Peyer's patch (tissue), 4 donors: ENCODE results near the gene CYB5B.

Experiments used
- CTCF ChIP-seq, 6 experiments: fragments of 450-650 bp in 4 of 6; fragments of 200-600 bp in 2 of 6; sonication (generic) in 1 of 6; IDR thresholded peaks; one replicate each; pipeline ENCODE4 v1.5.1; 2017 to 2019; ENCODE audit warnings: antibody characterized with exemption in 6 of 6, mild to moderate bottlenecking in 3 of 6, moderate library complexity in 1 of 6
- POLR2A ChIP-seq, 2 donors: fragments of 450-650 bp; IDR thresholded peaks; one replicate each; pipeline ENCODE4 v1.5.1; 2017; ENCODE audit warnings: antibody characterized with exemption in 2 of 2, mild to moderate bottlenecking in 2 of 2, moderate library complexity in 2 of 2

GRCh38 chr16:69467531-69468204, 43.2 kb downstream of the CYB5B start:
- no peak for TF ChIP-seq CTCF (IDR thresholded peaks at IDR 0.05)
- TF ChIP-seq POLR2A (IDR thresholded peaks at IDR 0.05) = no peak
